OCI-LY3 (cell line): Measurements from ENCODE around the gene CXCR2.

Experiments
- H2AFZ ChIP-seq: fragments of 200-600, 300-600 bp; shearing (Covaris generic); 2 replicates; pipeline ENCODE4 v1.6.0; 2014; ENCODE audit warnings: antibody characterized with exemption, low read depth, low read length
- H3K27ac ChIP-seq: fragments of 200-600, 300-600 bp; sonication (generic); 2 replicates; pipeline ENCODE4 v1.5.1; 2014; ENCODE audit warnings: mild to moderate bottlenecking, low read length, moderate library complexity, mixed read lengths
- H3K27me3 ChIP-seq: fragments of 200-600, 300-600 bp; sonication (generic); 2 replicates; pipeline ENCODE4 v1.6.1; 2014; ENCODE audit warnings: low read depth, low read length, mixed read lengths
- H3K36me3 ChIP-seq: fragments of 200-600, 300-600 bp; sonication (generic); replicated peaks from 2 replicates; pipeline ENCODE3; 2014; ENCODE audit warnings: low read depth, low read length, mixed read lengths
- H3K4me1 ChIP-seq: fragments of 300-600, 200-600 bp; sonication (generic); 2 replicates; pipeline ENCODE4 v1.6.1; 2014; ENCODE audit warnings: low read length, mixed read lengths
- H3K4me2 ChIP-seq: fragments of 200-600, 300-600 bp; sonication (generic); 2 replicates; pipeline ENCODE4 v1.6.1; 2014; ENCODE audit warnings: low read length, mixed read lengths
- H3K4me3 ChIP-seq: fragments of 300-600, 200-600 bp; sonication (generic); 2 replicates; pipeline ENCODE4 v1.5.1; 2014; ENCODE audit warnings: antibody characterized with exemption, mild to moderate bottlenecking, low read length, moderate library complexity
- H3K79me2 ChIP-seq: fragments of 300-600, 200-600 bp; shearing (Covaris generic); 2 replicates; pipeline ENCODE4 v1.6.1; 2014; ENCODE audit warnings: mild to moderate bottlenecking, low read length, mixed read lengths
- H3K9ac ChIP-seq: fragments of 300-600, 200-600 bp; shearing (Covaris generic); 2 replicates; pipeline ENCODE4 v1.6.0; 2014; ENCODE audit warnings: mild to moderate bottlenecking, low read length, moderate library complexity
- H3K9me3 ChIP-seq: fragments of 200-600, 300-600 bp; shearing (Covaris generic); 2 replicates; pipeline ENCODE4 v1.6.1; 2014; ENCODE audit warnings: low read length, mixed read lengths; ENCODE audit not compliant: insufficient read depth
- H4K20me1 ChIP-seq: fragments of 200-600, 300-600 bp; sonication (generic); 2 replicates; pipeline ENCODE4 v1.6.1; 2016; ENCODE audit warnings: low read length, mixed read lengths; ENCODE audit not compliant: insufficient read depth
- EZH2phosphoT487 ChIP-seq: fragments of 200-600 bp; shearing (Covaris generic); IDR thresholded peaks from 2 replicates; pipeline ENCODE4 v1.6.1; 2018; ENCODE audit warnings: antibody characterized with exemption, mixed run types, low read depth
- TF ChIP-seq, protein P1 (sequence below): fragments of 200-600, 300-600 bp; sonication (generic); IDR thresholded peaks from 2 replicates; pipeline ENCODE4 v1.5.1; 2014; ENCODE audit warnings: antibody characterized with exemption, low read length, low read depth

CXCR2 gene

DNA sequence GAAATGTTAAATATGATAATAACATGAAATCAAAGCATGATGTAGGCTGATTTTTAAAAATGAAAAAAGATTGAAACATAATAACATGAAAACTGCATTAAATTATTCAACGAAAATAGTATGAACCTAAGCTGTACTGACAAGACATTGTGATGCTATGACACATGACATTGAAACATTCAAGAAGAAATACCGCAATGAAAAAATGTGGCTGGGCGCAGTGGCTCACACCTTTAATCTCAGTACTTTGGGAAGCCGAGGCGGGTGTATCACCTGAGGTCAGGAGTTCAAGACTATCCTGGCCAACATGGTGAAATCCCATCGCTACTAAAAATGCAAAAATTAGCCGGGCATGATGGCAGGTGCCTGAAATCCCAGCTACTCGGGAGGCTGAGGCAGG is 26.3 kb downstream of the CXCR2 start:
- Histone ChIP-seq H3K9me3 (no peaks in the 10 kb centered on the region), H3K4me1 (peaks cover 12% of the 10 kb centered on the region), H2AFZ (no peak overlapping the region), H3K79me2 (no peaks in the 10 kb centered on the region), H4K20me1 (no peaks in the 10 kb centered on the region), H3K9ac (no peak overlapping the region), H3K27ac (no peak overlapping the region), H3K27me3 (no peaks in the 10 kb centered on the region), H3K36me3 (no peaks in the 10 kb centered on the region), H3K4me3 (no peak overlapping the region), H3K4me2 (no peak overlapping the region)
- TF ChIP-seq, protein P1, sequence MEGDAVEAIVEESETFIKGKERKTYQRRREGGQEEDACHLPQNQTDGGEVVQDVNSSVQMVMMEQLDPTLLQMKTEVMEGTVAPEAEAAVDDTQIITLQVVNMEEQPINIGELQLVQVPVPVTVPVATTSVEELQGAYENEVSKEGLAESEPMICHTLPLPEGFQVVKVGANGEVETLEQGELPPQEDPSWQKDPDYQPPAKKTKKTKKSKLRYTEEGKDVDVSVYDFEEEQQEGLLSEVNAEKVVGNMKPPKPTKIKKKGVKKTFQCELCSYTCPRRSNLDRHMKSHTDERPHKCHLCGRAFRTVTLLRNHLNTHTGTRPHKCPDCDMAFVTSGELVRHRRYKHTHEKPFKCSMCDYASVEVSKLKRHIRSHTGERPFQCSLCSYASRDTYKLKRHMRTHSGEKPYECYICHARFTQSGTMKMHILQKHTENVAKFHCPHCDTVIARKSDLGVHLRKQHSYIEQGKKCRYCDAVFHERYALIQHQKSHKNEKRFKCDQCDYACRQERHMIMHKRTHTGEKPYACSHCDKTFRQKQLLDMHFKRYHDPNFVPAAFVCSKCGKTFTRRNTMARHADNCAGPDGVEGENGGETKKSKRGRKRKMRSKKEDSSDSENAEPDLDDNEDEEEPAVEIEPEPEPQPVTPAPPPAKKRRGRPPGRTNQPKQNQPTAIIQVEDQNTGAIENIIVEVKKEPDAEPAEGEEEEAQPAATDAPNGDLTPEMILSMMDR: no peak
- no peak for TF ChIP-seq EZH2phosphoT487

DNA sequence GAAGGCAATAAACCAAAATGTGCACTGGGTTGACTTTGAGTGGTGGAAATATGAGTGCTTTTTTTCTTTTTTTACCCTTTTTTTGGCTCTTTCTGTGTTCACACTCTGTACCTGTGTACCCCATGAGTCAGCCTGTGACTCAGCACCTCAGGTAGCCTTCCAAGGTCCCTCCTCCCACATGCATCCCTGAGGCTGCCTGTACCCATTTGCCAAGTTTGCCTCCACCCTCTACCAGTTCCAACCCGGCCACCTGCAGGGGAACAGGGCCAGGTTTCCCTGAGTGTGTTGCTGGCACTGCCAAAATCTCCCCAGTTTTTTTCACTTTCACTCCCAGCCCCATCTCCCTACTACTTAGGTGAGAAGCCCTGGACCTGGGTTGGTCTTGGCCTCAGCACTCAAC is 26.9 kb downstream of the CXCR2 start:
- TF ChIP-seq, protein P1: no peak
- no peak for TF ChIP-seq EZH2phosphoT487
- H3K27me3 ChIP-seq: no peaks in the 10 kb centered on the region
- no peaks in the 10 kb centered on the region for H3K79me2 ChIP-seq
- no peak overlapping the region for H2AFZ ChIP-seq
- H3K36me3 ChIP-seq: no peaks in the 10 kb centered on the region
- no peak overlapping the region for H3K4me2 ChIP-seq
- no peak overlapping the region for H3K9ac ChIP-seq
- no peaks in the 10 kb centered on the region for H4K20me1 ChIP-seq
- H3K27ac ChIP-seq: no peak overlapping the region
- H3K4me1 ChIP-seq: peaks cover 12% of the 10 kb centered on the region
- H3K9me3 ChIP-seq: no peaks in the 10 kb centered on the region
- no peak overlapping the region for H3K4me3 ChIP-seq

DNA sequence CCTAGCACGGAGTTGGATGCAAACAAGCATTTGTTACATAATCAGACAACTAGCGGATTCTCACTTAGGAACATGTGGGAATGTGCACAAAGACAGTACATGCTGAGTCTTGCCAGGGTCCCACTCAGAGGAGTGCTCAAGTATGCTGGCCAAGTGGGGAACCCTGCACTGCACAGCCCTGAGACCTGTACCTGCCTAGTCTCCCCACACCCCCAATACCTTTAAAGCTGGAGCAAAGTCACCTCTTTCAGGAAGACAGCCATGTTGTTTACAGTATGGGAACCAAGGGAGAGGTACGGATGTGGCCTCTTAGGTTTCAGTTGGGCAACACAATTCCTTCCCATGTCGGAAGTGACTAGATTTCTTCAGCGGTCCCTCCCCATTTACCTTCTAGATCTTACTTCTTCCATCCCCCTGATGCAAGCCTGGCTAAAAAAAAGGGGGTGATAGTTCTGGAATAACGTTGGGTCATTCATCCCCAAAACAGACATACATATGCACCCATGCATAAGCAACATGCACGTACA is 30.2 kb downstream of the CXCR2 start:
- H4K20me1 ChIP-seq: no peaks in the 10 kb centered on the region
- H3K4me2 ChIP-seq: no peak overlapping the region
- H3K9me3 ChIP-seq: no peaks in the 10 kb centered on the region
- H2AFZ ChIP-seq: no peak overlapping the region
- no peak overlapping the region for H3K27ac ChIP-seq
- H3K9ac ChIP-seq: no peak overlapping the region
- TF ChIP-seq, protein P1: no peak
- TF ChIP-seq EZH2phosphoT487: no peak
- no peak overlapping the region for H3K4me3 ChIP-seq
- H3K36me3 ChIP-seq: no peaks in the 10 kb centered on the region
- peaks cover 3% of the 10 kb centered on the region; the same call in 1 of the 2 replicates for H3K27me3 ChIP-seq
- H3K4me1 ChIP-seq: no peaks in the 10 kb centered on the region
- no peaks in the 10 kb centered on the region for H3K79me2 ChIP-seq

GRCh38 chr2:218161644-218162043 is 35.8 kb downstream of the CXCR2 start:
- no peaks in the 10 kb centered on the region for H3K9me3 ChIP-seq
- H3K4me3 ChIP-seq: no peak overlapping the region
- no peak overlapping the region for H2AFZ ChIP-seq
- no peak for TF ChIP-seq EZH2phosphoT487
- TF ChIP-seq, protein P1: no peak
- no peaks in the 10 kb centered on the region for H3K36me3 ChIP-seq
- no peak overlapping the region for H3K9ac ChIP-seq
- no peak overlapping the region for H3K4me2 ChIP-seq
- no peaks in the 10 kb centered on the region for H4K20me1 ChIP-seq
- no peaks in the 10 kb centered on the region for H3K79me2 ChIP-seq
- no peaks in the 10 kb centered on the region for H3K4me1 ChIP-seq
- peaks cover 11% of the 10 kb centered on the region; the same call in 1 of the 2 replicates for H3K27me3 ChIP-seq
- H3K27ac ChIP-seq: no peak overlapping the region
